Measurements from ENCODE around the gene ZBTB46. TPM values are rescaled to one million over a fixed set of nuclear protein-coding genes. Genes with fewer than 3 reads are reported as not detected.
A peak's percentile ranks its signal among the peaks of the same experiment; 100 is the strongest.
"Not testable (repeated sequence)": the region's sequence is repeated elsewhere in the genome, so short reads cannot be mapped to it uniquely, and the experiment has no call there.

The ZBTB46 gene, protein sequence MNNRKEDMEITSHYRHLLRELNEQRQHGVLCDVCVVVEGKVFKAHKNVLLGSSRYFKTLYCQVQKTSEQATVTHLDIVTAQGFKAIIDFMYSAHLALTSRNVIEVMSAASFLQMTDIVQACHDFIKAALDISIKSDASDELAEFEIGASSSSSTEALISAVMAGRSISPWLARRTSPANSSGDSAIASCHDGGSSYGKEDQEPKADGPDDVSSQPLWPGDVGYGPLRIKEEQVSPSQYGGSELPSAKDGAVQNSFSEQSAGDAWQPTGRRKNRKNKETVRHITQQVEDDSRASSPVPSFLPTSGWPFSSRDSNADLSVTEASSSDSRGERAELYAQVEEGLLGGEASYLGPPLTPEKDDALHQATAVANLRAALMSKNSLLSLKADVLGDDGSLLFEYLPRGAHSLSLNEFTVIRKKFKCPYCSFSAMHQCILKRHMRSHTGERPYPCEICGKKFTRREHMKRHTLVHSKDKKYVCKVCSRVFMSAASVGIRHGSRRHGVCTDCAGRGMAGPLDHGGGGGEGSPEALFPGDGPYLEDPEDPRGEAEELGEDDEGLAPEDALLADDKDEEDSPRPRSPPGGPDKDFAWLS
- 10 to 100 TPM; 11.1 to 65.3 (median 17.8) TPM for total RNA-seq

DNA sequence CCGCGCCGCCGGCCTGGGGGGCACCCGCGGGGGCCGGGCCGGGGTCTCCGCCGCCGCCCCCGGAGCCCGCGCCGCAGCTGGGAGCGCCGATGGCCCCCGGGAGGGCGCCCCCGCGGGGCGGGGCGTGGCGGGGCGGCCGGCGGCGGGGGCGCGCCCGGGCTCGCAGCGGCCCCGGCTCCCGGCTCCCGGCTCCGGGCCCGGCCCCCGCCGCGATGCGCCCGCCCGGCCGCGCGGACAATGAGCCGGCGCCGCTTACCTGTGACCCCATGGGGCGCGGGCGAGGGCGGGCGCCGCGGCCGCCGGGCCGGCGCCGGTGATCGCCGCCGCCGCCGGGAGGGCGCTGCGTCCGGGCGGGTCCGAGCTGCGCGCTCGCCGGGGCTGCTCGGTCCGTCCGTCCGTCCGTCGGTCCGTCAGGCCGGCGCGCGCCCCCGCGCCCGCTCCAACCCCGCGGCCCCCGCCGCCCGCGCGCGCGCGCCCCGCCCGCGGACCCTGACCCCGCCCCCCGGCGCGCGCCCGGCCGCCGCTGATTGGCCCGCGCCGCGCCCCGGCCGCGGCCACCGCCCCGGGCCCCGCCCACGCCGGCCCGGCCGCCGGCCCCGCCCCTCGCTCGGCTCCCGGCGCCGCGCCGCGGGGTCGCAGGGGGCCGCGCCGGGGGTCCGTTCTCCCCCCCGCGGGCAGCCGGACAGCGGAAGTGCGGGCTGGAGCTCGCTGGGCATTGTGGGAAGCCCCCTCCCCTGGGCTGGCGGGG lies at the start of gene ZBTB46:
TSS of gene ZBTB46 (minus strand) at position 424 of the 748 bp plus-strand sequence. CDS start 40,507 bp downstream, outside the sequence.
- TF ChIP-seq, protein P1, sequence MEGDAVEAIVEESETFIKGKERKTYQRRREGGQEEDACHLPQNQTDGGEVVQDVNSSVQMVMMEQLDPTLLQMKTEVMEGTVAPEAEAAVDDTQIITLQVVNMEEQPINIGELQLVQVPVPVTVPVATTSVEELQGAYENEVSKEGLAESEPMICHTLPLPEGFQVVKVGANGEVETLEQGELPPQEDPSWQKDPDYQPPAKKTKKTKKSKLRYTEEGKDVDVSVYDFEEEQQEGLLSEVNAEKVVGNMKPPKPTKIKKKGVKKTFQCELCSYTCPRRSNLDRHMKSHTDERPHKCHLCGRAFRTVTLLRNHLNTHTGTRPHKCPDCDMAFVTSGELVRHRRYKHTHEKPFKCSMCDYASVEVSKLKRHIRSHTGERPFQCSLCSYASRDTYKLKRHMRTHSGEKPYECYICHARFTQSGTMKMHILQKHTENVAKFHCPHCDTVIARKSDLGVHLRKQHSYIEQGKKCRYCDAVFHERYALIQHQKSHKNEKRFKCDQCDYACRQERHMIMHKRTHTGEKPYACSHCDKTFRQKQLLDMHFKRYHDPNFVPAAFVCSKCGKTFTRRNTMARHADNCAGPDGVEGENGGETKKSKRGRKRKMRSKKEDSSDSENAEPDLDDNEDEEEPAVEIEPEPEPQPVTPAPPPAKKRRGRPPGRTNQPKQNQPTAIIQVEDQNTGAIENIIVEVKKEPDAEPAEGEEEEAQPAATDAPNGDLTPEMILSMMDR (IDR thresholded peaks at IDR 0.05), result no peak
- ATAC-seq (ENCODE audit: low FRiP score) (peak; percentile 53), DNase-seq (ENCODE audit: low spot score) (no peak)

DNA sequence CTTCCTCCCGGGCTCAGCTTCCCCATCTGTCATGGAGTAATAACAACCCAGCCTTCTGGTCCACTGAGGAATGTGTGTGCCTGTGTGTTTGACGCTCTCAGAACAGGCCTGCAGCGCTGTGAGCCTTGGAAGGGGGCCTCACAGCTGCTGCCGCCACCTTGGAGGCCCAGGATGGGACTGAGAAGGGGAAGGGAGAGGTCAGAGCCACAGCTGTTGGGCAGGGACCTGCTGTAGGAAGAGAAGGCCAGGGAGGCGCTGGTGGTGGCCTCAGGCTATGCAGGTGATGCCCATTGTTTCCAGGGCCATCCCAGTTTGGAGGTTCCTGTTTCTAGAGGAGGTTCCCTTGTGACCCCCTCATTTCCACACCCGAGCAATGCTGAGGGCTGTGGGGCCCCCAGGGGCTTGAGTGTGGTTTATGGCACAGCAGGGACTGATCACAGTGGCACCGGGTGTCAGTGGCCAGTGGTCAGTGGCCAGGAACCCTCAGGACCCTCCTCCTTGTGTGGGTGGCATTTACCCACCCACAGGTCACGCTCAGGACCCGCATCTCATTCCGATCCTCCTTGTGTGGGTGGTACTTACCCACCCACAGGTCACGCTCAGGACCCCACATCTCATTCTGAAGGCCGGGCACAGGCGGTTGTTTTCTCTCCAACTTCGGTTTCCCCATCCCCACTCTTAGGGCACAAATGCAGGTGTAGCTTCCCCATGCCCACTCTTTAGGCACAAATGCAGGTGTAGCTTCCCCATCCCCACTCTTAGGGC lies 48.0 kb upstream of the ZBTB46 start:
- ATAC-seq (ENCODE audit: low FRiP score), result no peak

DNA sequence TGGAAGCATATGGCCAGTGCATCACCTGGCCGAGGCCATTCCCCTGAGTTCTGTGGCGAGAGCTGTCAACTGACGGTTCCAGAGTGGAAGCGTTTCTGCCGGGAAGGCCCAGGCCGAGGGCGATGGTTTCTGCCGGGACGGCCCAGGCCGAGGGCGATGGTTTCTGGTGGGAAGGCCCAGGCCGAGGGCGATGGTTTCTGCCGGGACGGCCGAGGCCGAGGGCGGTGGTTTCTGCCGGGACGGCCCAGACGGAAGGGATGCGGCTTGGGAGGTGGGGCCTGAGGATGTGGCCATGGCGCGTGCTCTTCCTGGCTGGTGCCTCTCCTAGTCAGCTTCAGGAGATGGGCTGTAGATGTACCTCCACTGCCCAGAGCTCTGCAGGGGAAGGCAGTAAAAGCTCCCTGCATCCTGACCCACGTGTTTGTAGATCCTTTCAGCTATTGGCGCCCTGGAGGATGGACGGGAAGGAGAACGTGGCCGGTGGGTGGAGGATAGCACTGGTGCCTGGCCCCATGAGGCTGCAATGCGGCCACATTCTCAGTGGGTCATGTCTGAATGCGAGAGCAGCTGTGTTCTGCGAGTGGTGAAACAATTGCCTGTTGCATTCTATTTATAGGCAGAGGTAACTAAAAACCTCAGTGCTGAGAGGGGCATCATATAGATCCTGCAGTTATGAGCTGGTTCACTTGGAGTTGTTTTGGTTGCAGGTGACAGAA lies 46.8 kb upstream of the ZBTB46 start:
- ATAC-seq (ENCODE audit: low FRiP score) (no peak), DNase-seq (ENCODE audit: low spot score) (no peak)
- TF ChIP-seq, protein P1 (IDR thresholded peaks at IDR 0.05), result no peak

More for the DNA sequence above, 48.0 kb upstream of the ZBTB46 start:
- TF ChIP-seq, protein P1 (IDR thresholded peaks at IDR 0.05), result no peak
- DNase-seq (ENCODE audit: low spot score), result no peak

DNA sequence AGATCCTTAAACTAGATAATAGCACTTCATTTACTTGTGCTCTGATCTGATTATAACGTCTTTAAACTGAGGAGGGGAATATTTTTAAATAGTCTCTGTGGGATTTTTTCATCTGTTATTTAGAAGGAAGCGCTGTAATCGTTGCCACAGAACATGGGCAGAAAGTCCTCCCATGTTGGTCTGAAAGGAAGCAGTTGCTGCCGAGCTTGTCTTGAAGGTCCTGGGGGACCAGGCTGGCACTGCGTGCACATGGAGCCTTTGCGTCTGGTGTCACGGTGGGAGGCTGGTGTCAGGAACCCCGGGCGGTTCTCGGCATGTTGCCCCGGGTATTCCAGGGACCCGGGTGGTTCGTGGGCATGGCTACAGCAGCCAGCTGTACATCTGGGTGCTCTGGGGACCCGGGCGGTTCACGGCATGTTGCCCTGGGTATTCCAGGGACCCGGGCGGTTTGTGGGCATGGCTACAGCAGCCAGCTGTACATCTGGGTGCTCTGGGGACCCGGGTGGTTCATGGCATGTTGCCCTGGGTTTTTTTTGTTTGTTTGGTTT lies 45.5 kb upstream of the ZBTB46 start:
- ATAC-seq (ENCODE audit: low FRiP score), result no peak
- TF ChIP-seq, protein P1 (IDR thresholded peaks at IDR 0.05), result no peak
- DNase-seq (ENCODE audit: low spot score), result no peak

DNA sequence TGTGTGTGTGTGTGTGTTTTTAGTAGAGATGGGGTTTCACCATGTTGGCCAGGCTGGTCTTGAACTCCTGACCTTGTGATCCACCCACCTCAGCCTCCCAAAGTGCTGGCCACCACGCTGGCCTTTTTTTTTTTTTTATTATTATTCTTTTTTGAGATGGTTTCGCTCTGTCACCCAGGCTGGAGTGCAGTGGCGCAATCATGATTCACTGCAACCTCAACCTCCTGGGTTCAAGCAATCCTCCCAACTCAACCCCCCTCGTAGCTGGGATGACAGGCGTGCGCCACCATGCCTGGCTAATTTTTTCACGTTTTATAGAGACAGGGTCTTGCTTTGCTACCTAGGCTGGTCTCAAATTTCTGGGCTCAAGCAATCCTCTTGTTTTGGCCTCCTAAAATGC lies 43.2 kb upstream of the ZBTB46 start:
- not testable (repeated sequence) for ATAC-seq (ENCODE audit: low FRiP score); DNase-seq (ENCODE audit: low spot score)

DNA sequence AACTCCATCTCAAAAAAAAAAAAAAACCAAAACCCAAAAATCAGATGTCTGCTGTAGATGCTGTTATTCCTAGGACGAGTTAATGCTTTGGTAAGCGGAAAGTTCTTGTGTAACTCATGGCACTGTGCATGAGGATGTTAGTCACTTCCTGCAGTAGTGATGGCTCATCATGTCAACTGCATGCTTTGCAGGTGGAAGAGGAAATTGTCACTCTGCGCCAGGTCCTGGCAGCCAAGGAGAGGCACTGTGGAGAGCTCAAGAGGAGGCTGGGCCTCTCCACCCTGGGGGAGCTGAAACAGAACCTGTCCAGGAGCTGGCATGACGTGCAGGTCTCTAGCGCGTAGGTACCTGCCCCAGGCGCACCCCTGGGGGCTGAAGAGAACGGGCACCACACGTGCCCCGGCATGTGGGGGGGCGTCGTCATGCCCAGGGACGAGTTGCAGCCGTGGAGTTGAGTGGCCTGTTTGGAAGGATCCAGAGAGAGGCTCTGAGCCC lies 42.5 kb upstream of the ZBTB46 start:
- DNase-seq (ENCODE audit: low spot score) (no peak), ATAC-seq (ENCODE audit: low FRiP score) (no peak)
- TF ChIP-seq, protein P1 (IDR thresholded peaks at IDR 0.05), result no peak
